Endothelial cell of umbilical vein (primary cell): ENCODE measurements around the gene EVC.

Source experiments
- EZH2 ChIP-seq: IDR thresholded peaks from 2 replicates; pipeline ENCODE4 v1.6.1; 2012; ENCODE audit warnings: borderline replicate concordance, low read depth, mild to moderate bottlenecking, moderate library complexity, low read length, inconsistent platforms; ENCODE audit not compliant: severe bottlenecking
- FOS ChIP-seq: IDR thresholded peaks from 2 replicates; pipeline ENCODE4 v1.6.1; 2011; ENCODE audit warnings: mild to moderate bottlenecking, low read length, moderate library complexity, borderline replicate concordance; ENCODE audit not compliant: insufficient read depth
- JUN ChIP-seq: IDR thresholded peaks from 2 replicates; pipeline ENCODE4 v1.6.1; 2011; ENCODE audit warnings: borderline replicate concordance, low read depth; ENCODE audit not compliant: insufficient read length, insufficient read depth
- MAX ChIP-seq: IDR thresholded peaks from 2 replicates; pipeline ENCODE4 v1.6.1; 2011; ENCODE audit not compliant: insufficient read depth, insufficient read length
- MYC ChIP-seq: IDR thresholded peaks from one replicate; pipeline ENCODE4 v1.6.1; 2011; ENCODE audit warnings: mild to moderate bottlenecking, low read depth, low read length
- POLR2A ChIP-seq: IDR thresholded peaks from 2 replicates; pipeline ENCODE4 v1.6.1; 2012; ENCODE audit warnings: low read depth, mild to moderate bottlenecking, control low read depth, low read length
- POLR2AphosphoS5 ChIP-seq: IDR thresholded peaks from 2 replicates; pipeline ENCODE4 v1.6.1; 2012; ENCODE audit warnings: low read depth, mild to moderate bottlenecking, control low read depth, low read length, moderate library complexity; ENCODE audit not compliant: insufficient read depth
- TF ChIP-seq, protein P1 (sequence below), 2 donors: IDR thresholded peaks; 1 replicate in 1 of 2; 2 replicates in 1 of 2; pipeline ENCODE4 v1.5.1; 2011; ENCODE audit warnings: low read length in 2 of 2, mild to moderate bottlenecking in 2 of 2, moderate library complexity in 2 of 2, control low read depth in 1 of 2, inconsistent platforms in 1 of 2, low read depth in 1 of 2; ENCODE audit not compliant: insufficient read depth in 1 of 2; ENCODE audit errors: extremely low read depth in 1 of 2

DNA sequence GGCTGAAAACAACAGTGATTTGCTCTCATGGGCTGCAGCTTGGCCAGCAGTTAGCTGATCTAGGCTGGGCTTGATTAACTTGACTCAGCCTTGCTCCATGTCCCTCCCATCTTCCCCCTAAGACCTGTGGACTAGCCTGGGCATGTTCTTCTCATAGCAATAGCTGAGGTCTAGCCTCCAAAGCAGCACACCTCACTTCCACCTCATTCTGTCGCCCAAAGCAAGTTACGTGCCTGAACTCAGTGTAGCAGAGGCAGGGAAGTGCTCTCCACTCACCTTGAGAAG, 62.2 kb downstream of the EVC start:
- TF ChIP-seq, protein P1, sequence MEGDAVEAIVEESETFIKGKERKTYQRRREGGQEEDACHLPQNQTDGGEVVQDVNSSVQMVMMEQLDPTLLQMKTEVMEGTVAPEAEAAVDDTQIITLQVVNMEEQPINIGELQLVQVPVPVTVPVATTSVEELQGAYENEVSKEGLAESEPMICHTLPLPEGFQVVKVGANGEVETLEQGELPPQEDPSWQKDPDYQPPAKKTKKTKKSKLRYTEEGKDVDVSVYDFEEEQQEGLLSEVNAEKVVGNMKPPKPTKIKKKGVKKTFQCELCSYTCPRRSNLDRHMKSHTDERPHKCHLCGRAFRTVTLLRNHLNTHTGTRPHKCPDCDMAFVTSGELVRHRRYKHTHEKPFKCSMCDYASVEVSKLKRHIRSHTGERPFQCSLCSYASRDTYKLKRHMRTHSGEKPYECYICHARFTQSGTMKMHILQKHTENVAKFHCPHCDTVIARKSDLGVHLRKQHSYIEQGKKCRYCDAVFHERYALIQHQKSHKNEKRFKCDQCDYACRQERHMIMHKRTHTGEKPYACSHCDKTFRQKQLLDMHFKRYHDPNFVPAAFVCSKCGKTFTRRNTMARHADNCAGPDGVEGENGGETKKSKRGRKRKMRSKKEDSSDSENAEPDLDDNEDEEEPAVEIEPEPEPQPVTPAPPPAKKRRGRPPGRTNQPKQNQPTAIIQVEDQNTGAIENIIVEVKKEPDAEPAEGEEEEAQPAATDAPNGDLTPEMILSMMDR (IDR thresholded peaks at IDR 0.05; ENCODE audit: extremely low read depth in 1 of 2, insufficient read depth in 1 of 2, low read depth in 1 of 2, low read length in 2 of 2): no peak
- TF ChIP-seq MAX (no peak), POLR2AphosphoS5 (no peak), POLR2A (no peak), EZH2 (no peak), FOS (no peak), MYC (no peak), JUN (no peak)
